Measurements from ENCODE around the gene SYTL5.

Gene SYTL5

GRCh38 chrX:38050806-38051205 lies 44.5 kb downstream of the SYTL5 start:
- CTCF ChIA-PET, result no interaction called here
- H3K4me1 Mint-ChIP-seq, result no peaks in the 10 kb centered on the region
- H3K27ac Mint-ChIP-seq, result no peak overlapping the region
- no peaks in the 10 kb centered on the region for H3K27me3 Mint-ChIP-seq
- no peaks in the 10 kb centered on the region for H3K36me3 Mint-ChIP-seq
- DNase-seq, result no peak
- H3K9me3 Mint-ChIP-seq, result no peaks in the 10 kb centered on the region
- no peak overlapping the region for H3K4me3 Mint-ChIP-seq

GRCh38 chrX:38052096-38052495 lies 45.7 kb downstream of the SYTL5 start:
- Mint-ChIP-seq H3K27ac (no peak overlapping the region), H3K4me1 (no peaks in the 10 kb centered on the region), H3K27me3 (no peaks in the 10 kb centered on the region), H3K4me3 (no peak overlapping the region), H3K9me3 (no peaks in the 10 kb centered on the region), H3K36me3 (no peaks in the 10 kb centered on the region)
- no peak for DNase-seq
- CTCF ChIA-PET, result no interaction called here

GRCh38 chrX:38055170-38055847 lies 49.0 kb downstream of the SYTL5 start:
- no peaks in the 10 kb centered on the region for H3K27me3 Mint-ChIP-seq
- no peak for DNase-seq
- no peaks in the 10 kb centered on the region for H3K36me3 Mint-ChIP-seq
- CTCF ChIA-PET, result no interaction called here
- H3K4me3 Mint-ChIP-seq, result no peak overlapping the region
- no peaks in the 10 kb centered on the region for H3K9me3 Mint-ChIP-seq
- no peaks in the 10 kb centered on the region for H3K4me1 Mint-ChIP-seq
- no peak overlapping the region for H3K27ac Mint-ChIP-seq

DNA sequence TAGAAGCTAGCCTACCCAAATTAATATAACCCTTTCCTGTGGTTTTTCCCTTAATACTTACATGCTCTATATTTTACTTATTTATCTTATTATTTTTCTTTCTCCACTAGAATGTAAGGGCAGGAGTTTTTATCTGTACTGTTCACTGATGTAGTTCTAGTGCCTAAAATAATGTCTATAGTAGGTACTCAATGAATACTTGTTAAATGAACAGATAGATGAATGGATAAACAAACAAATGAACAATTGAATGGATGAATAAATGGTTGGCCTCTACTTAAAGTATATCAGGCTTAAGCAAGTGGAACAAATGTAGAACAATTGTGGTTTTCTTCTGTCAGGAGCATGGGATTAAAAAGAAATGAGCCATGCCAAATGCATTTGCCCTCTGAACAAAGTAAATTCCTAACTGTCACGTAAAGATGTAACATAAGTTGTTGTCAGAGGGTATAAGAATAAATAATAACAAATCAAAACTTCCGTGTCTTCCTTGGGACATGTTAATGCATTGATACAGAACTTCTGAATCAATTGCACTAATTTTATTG lies 54.1 kb downstream of the SYTL5 start:
- no peak for DNase-seq
- no peak overlapping the region for H3K4me3 Mint-ChIP-seq
- no peaks in the 10 kb centered on the region for H3K27me3 Mint-ChIP-seq
- H3K36me3 Mint-ChIP-seq, result no peaks in the 10 kb centered on the region
- no peaks in the 10 kb centered on the region for H3K9me3 Mint-ChIP-seq
- no peak overlapping the region for H3K27ac Mint-ChIP-seq
- no peaks in the 10 kb centered on the region for H3K4me1 Mint-ChIP-seq
- CTCF ChIA-PET, result no interaction called here

- no peaks in the 10 kb centered on the region for H3K9me3 Mint-ChIP-seq
- CTCF ChIA-PET, result no interaction called here
- no peak overlapping the region for H3K27ac Mint-ChIP-seq
- H3K4me1 Mint-ChIP-seq, result no peaks in the 10 kb centered on the region
- no peak overlapping the region for H3K4me3 Mint-ChIP-seq
- H3K27me3 Mint-ChIP-seq, result no peaks in the 10 kb centered on the region
- DNase-seq, result no peak
- H3K36me3 Mint-ChIP-seq, result no peaks in the 10 kb centered on the region
Measured at GRCh38 chrX:38061335-38061734, 55.0 kb downstream of the SYTL5 start.

DNA sequence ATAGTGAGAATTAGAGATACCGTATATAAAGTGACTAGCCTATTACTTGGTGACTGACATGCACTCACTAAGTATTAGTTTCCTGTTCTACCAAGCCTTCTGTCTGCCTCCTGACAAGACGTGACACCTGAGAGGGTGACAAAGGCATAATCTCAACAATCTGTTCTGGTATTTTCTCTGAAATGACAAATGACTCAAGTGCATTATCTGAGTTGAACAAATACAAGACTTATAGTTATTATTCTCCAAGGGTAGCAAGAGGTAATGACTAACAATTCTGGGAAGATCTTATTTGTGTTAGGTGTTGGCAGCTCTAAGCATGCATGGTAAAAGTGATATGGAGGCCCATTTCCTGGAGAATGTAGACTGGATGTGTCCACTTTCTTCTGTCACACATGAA lies 60.6 kb downstream of the SYTL5 start:
- Mint-ChIP-seq H3K4me3 (no peak overlapping the region), H3K4me1 (no peaks in the 10 kb centered on the region), H3K27ac (no peak overlapping the region), H3K36me3 (no peaks in the 10 kb centered on the region), H3K9me3 (no peaks in the 10 kb centered on the region), H3K27me3 (no peaks in the 10 kb centered on the region)
- DNase-seq, result no peak
- CTCF ChIA-PET, result no interaction called here

- no peak overlapping the region for H3K4me3 Mint-ChIP-seq
- no peaks in the 10 kb centered on the region for H3K27me3 Mint-ChIP-seq
- no peaks in the 10 kb centered on the region for H3K9me3 Mint-ChIP-seq
- H3K27ac Mint-ChIP-seq, result no peak overlapping the region
- H3K36me3 Mint-ChIP-seq, result no peaks in the 10 kb centered on the region
- CTCF ChIA-PET, result no interaction called here
- H3K4me1 Mint-ChIP-seq, result no peaks in the 10 kb centered on the region
- no peak for DNase-seq
Measured at GRCh38 chrX:38069273-38069672, 62.9 kb downstream of the SYTL5 start.

GRCh38 chrX:38069991-38070390 lies 63.6 kb downstream of the SYTL5 start:
- Mint-ChIP-seq H3K4me1 (no peaks in the 10 kb centered on the region), H3K27ac (no peak overlapping the region), H3K36me3 (no peaks in the 10 kb centered on the region), H3K4me3 (no peak overlapping the region), H3K27me3 (no peaks in the 10 kb centered on the region), H3K9me3 (no peaks in the 10 kb centered on the region)
- CTCF ChIA-PET, result no interaction called here
- no peak for DNase-seq

- no peaks in the 10 kb centered on the region for H3K27me3 Mint-ChIP-seq
- no peak for DNase-seq
- no peak overlapping the region for H3K4me3 Mint-ChIP-seq
- CTCF ChIA-PET, result no interaction called here
- H3K27ac Mint-ChIP-seq, result no peak overlapping the region
- H3K36me3 Mint-ChIP-seq, result no peaks in the 10 kb centered on the region
- H3K4me1 Mint-ChIP-seq, result no peaks in the 10 kb centered on the region
- H3K9me3 Mint-ChIP-seq, result no peaks in the 10 kb centered on the region
Measured at GRCh38 chrX:38079463-38079862, 73.1 kb downstream of the SYTL5 start.

GRCh38 chrX:38080808-38081207 lies 74.5 kb downstream of the SYTL5 start:
- CTCF ChIA-PET, result no interaction called here

DNA sequence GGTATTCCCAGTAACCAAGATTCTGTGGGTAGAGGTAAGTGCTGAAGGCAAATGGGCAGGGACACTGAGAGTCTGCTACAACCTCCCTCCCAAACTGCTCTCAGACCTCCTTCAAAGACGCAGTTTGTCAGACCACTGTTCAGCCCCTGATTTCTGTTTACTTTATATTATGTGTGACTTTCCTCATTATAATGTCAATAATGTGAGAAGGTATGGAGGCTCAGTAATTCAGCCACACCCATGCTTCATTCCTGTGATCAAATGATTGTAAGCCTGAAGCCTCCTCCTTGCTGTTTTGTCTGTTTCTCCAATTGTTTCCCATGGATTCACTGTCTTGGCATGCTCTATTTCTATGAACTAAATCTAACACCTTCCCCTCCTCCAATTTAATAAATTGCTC lies 75.6 kb downstream of the SYTL5 start:
- Mint-ChIP-seq H3K9me3 (no peaks in the 10 kb centered on the region), H3K36me3 (no peaks in the 10 kb centered on the region), H3K27ac (no peak overlapping the region), H3K27me3 (no peaks in the 10 kb centered on the region), H3K4me3 (no peak overlapping the region), H3K4me1 (no peaks in the 10 kb centered on the region)
- DNase-seq, result no peak
- CTCF ChIA-PET, result no interaction called here

More at GRCh38 chrX:38080808-38081207, 74.5 kb downstream of the SYTL5 start:
- H3K27ac Mint-ChIP-seq, result no peak overlapping the region
- no peak for DNase-seq
- H3K4me1 Mint-ChIP-seq, result no peaks in the 10 kb centered on the region
- no peaks in the 10 kb centered on the region for H3K9me3 Mint-ChIP-seq
- no peaks in the 10 kb centered on the region for H3K27me3 Mint-ChIP-seq
- no peak overlapping the region for H3K4me3 Mint-ChIP-seq
- no peaks in the 10 kb centered on the region for H3K36me3 Mint-ChIP-seq

DNA sequence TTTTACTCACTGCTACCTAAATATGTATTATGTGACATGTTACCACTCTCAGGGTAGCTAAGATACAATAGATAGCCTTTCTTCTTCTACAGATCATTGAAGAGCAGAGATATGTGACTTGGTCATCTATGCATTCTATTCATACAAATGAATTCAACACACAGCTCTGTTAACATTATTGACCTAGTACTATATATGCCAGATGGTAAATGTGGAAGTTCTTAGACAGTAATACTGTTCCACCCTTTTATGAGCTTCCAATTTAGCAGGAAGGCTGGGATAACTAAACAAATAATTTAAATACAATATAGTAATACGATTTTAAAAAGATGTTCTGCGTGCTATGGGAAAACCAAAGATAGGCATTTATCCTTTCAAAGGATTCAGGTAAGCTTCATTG lies 76.0 kb downstream of the SYTL5 start:
- CTCF ChIA-PET, result no interaction called here
- Mint-ChIP-seq H3K27me3 (no peaks in the 10 kb centered on the region), H3K4me1 (no peaks in the 10 kb centered on the region), H3K36me3 (no peaks in the 10 kb centered on the region), H3K9me3 (no peaks in the 10 kb centered on the region), H3K4me3 (no peak overlapping the region), H3K27ac (no peak overlapping the region)
- DNase-seq, result no peak

GRCh38 chrX:38085813-38086212 lies 79.5 kb downstream of the SYTL5 start:
- Mint-ChIP-seq H3K4me1 (no peaks in the 10 kb centered on the region), H3K36me3 (no peaks in the 10 kb centered on the region), H3K9me3 (no peaks in the 10 kb centered on the region), H3K4me3 (no peak overlapping the region), H3K27ac (no peak overlapping the region), H3K27me3 (no peaks in the 10 kb centered on the region)
- DNase-seq, result no peak
- CTCF ChIA-PET, result no interaction called here

- H3K36me3 Mint-ChIP-seq, result no peaks in the 10 kb centered on the region
- CTCF ChIA-PET, result interaction anchor here (0.7 kb wide), 1 partner anchor 1074 kb away, joined by 3 read pairs; no protein-coding TSS in a partner anchor
- DNase-seq, result no peak
- no peak overlapping the region for H3K4me3 Mint-ChIP-seq
- H3K9me3 Mint-ChIP-seq, result no peaks in the 10 kb centered on the region
- H3K27me3 Mint-ChIP-seq, result no peaks in the 10 kb centered on the region
- H3K27ac Mint-ChIP-seq, result no peak overlapping the region
- H3K4me1 Mint-ChIP-seq, result no peaks in the 10 kb centered on the region
Measured at GRCh38 chrX:38086451-38087215, 80.3 kb downstream of the SYTL5 start.

- DNase-seq, result no peak
- Mint-ChIP-seq H3K4me1 (no peaks in the 10 kb centered on the region), H3K36me3 (no peaks in the 10 kb centered on the region), H3K4me3 (no peak overlapping the region), H3K27ac (no peak overlapping the region), H3K9me3 (no peaks in the 10 kb centered on the region), H3K27me3 (no peaks in the 10 kb centered on the region)
- CTCF ChIA-PET, result no interaction called here
Measured at GRCh38 chrX:38087594-38087993, 81.2 kb downstream of the SYTL5 start.

Measured in activated naive CD4-positive, alpha-beta T cell treated with anti-CD3 and anti-CD28 coated beads, Interleukin-2, amount 10 ng/mL, durations not matched to agents 7 days and 5 days (primary cell).